Stimulated activated naive CD8-positive, alpha-beta T cell treated with anti-CD3 and anti-CD28 coated beads, Interleukin-15, amount 100 ng/mL, for 72 hours (primary cell): ENCODE measurements around the gene MYO5A.
"Not testable (repeated sequence)": the region's sequence is repeated elsewhere in the genome, so short reads cannot be mapped to it uniquely, and the experiment has no call there.

ENCODE experiments used
- ATAC-seq: fragments of 150-1000 bp; cut with Tn5 transposase; 2 replicates; pipeline ENCODE4 v1.10.0; 2021; ENCODE audit warnings: mild to moderate bottlenecking, moderate library complexity
- DNase-seq, 2 donors: peaks; one replicate each; pipeline ENCODE4 v3.0.0; 2021 to 2022
- H3K27ac Mint-ChIP-seq, 2 donors: one replicate each; pipeline ENCODE4 v1.8.0; 2022; ENCODE audit warnings: mild to moderate bottlenecking in 2 of 2, mixed read lengths in 2 of 2, moderate library complexity in 2 of 2
- H3K27me3 Mint-ChIP-seq: one replicate; pipeline ENCODE4 v1.8.0; 2022; ENCODE audit warnings: mixed read lengths
- H3K4me1 Mint-ChIP-seq: one replicate; pipeline ENCODE4 v1.8.0; 2022; ENCODE audit warnings: mild to moderate bottlenecking, mixed read lengths
- H3K4me3 Mint-ChIP-seq, 2 donors: one replicate each; pipeline ENCODE4 v1.8.0; 2022; ENCODE audit warnings: mild to moderate bottlenecking in 2 of 2, mixed read lengths in 2 of 2, moderate library complexity in 1 of 2
- H3K9me3 Mint-ChIP-seq, 2 donors: one replicate each; pipeline ENCODE4 v1.8.0; 2022; ENCODE audit warnings: mixed read lengths in 2 of 2

MYO5A gene

GRCh38 chr15:52436981-52437380, 91.7 kb downstream of the MYO5A start:
- DNase-seq: no peak
- H3K9me3 Mint-ChIP-seq: no peaks in the 10 kb centered on the region
- H3K4me3 Mint-ChIP-seq: no peak overlapping the region
- H3K4me1 Mint-ChIP-seq: peaks cover 29% of the 10 kb centered on the region
- H3K27me3 Mint-ChIP-seq: no peaks in the 10 kb centered on the region
- no peak for ATAC-seq
- no peak overlapping the region for H3K27ac Mint-ChIP-seq

- no peaks in the 10 kb centered on the region for H3K27me3 Mint-ChIP-seq
- H3K4me3 Mint-ChIP-seq: no peak overlapping the region
- H3K4me1 Mint-ChIP-seq: peaks cover 21% of the 10 kb centered on the region
- H3K27ac Mint-ChIP-seq: no peak overlapping the region
- ATAC-seq: no peak
- H3K9me3 Mint-ChIP-seq: no peaks in the 10 kb centered on the region
- no peak for DNase-seq
Measured at GRCh38 chr15:52434885-52435284, 93.8 kb downstream of the MYO5A start.

- H3K4me1 Mint-ChIP-seq: no peaks in the 10 kb centered on the region
- H3K9me3 Mint-ChIP-seq: no peaks in the 10 kb centered on the region
- no peak for DNase-seq
- no peak overlapping the region for H3K4me3 Mint-ChIP-seq
- H3K27ac Mint-ChIP-seq: no peak overlapping the region
- ATAC-seq: no peak
- no peaks in the 10 kb centered on the region for H3K27me3 Mint-ChIP-seq
Measured at GRCh38 chr15:52428297-52428696, 100.4 kb downstream of the MYO5A start.

- no peak overlapping the region for H3K27ac Mint-ChIP-seq
- ATAC-seq: no peak
- no peak overlapping the region for H3K4me3 Mint-ChIP-seq
Measured at GRCh38 chr15:52427804-52428203, 100.9 kb downstream of the MYO5A start.

GRCh38 chr15:52424856-52425431, 103.7 kb downstream of the MYO5A start:
- no peak overlapping the region for H3K4me3 Mint-ChIP-seq
- H3K27ac Mint-ChIP-seq: no peak overlapping the region
- no peaks in the 10 kb centered on the region for H3K27me3 Mint-ChIP-seq
- no peak for ATAC-seq
- no peaks in the 10 kb centered on the region for H3K9me3 Mint-ChIP-seq
- no peak for DNase-seq
- H3K4me1 Mint-ChIP-seq: no peaks in the 10 kb centered on the region

More at GRCh38 chr15:52427804-52428203, 100.9 kb downstream of the MYO5A start:
- Mint-ChIP-seq H3K9me3 (no peaks in the 10 kb centered on the region), H3K27me3 (no peaks in the 10 kb centered on the region), H3K4me1 (no peaks in the 10 kb centered on the region)
- no peak for DNase-seq

GRCh38 chr15:52423852-52424251, 104.8 kb downstream of the MYO5A start:
- ATAC-seq (no peak), DNase-seq (no peak)
- no peak overlapping the region for H3K4me3 Mint-ChIP-seq
- H3K27me3 Mint-ChIP-seq: no peaks in the 10 kb centered on the region
- no peaks in the 10 kb centered on the region for H3K4me1 Mint-ChIP-seq
- no peaks in the 10 kb centered on the region for H3K9me3 Mint-ChIP-seq
- no peak overlapping the region for H3K27ac Mint-ChIP-seq

- DNase-seq: no peak
- no peak overlapping the region for H3K4me3 Mint-ChIP-seq
- no peaks in the 10 kb centered on the region for H3K9me3 Mint-ChIP-seq
- no peak overlapping the region for H3K27ac Mint-ChIP-seq
- no peaks in the 10 kb centered on the region for H3K27me3 Mint-ChIP-seq
- H3K4me1 Mint-ChIP-seq: no peaks in the 10 kb centered on the region
- ATAC-seq: no peak
Measured at GRCh38 chr15:52422001-52422400, 106.7 kb downstream of the MYO5A start.

GRCh38 chr15:52421029-52421428, 107.7 kb downstream of the MYO5A start:
- no peak for DNase-seq
- no peak for ATAC-seq
- Mint-ChIP-seq H3K9me3 (no peaks in the 10 kb centered on the region), H3K27ac (no peak overlapping the region), H3K27me3 (no peaks in the 10 kb centered on the region), H3K4me1 (no peaks in the 10 kb centered on the region), H3K4me3 (no peak overlapping the region)

- DNase-seq (no peak), ATAC-seq (no peak)
- Mint-ChIP-seq H3K4me1 (no peaks in the 10 kb centered on the region), H3K4me3 (no peak overlapping the region), H3K9me3 (no peaks in the 10 kb centered on the region), H3K27ac (no peak overlapping the region), H3K27me3 (no peaks in the 10 kb centered on the region)
Measured at GRCh38 chr15:52419494-52419893, 109.2 kb downstream of the MYO5A start.

- no peaks in the 10 kb centered on the region for H3K9me3 Mint-ChIP-seq
- no peaks in the 10 kb centered on the region for H3K27me3 Mint-ChIP-seq
- H3K4me3 Mint-ChIP-seq: no peak overlapping the region
- ATAC-seq (no peak), DNase-seq (no peak)
- no peaks in the 10 kb centered on the region for H3K4me1 Mint-ChIP-seq
- no peak overlapping the region for H3K27ac Mint-ChIP-seq
Measured at GRCh38 chr15:52417957-52418356, 110.7 kb downstream of the MYO5A start.

- Mint-ChIP-seq H3K4me1 (no peaks in the 10 kb centered on the region), H3K9me3 (no peaks in the 10 kb centered on the region), H3K27me3 (no peaks in the 10 kb centered on the region), H3K27ac (no peak overlapping the region), H3K4me3 (no peak overlapping the region)
- DNase-seq (no peak), ATAC-seq (no peak)
Measured at GRCh38 chr15:52417521-52417920, 111.2 kb downstream of the MYO5A start.

GRCh38 chr15:52416566-52416965, 112.1 kb downstream of the MYO5A start:
- not testable (repeated sequence) for DNase-seq, H3K27ac Mint-ChIP-seq, ATAC-seq, H3K9me3 Mint-ChIP-seq, H3K4me1 Mint-ChIP-seq, H3K4me3 Mint-ChIP-seq, H3K27me3 Mint-ChIP-seq

- H3K27ac Mint-ChIP-seq: no peak overlapping the region
- H3K4me1 Mint-ChIP-seq: no peaks in the 10 kb centered on the region
- no peak overlapping the region for H3K4me3 Mint-ChIP-seq
- H3K9me3 Mint-ChIP-seq: no peaks in the 10 kb centered on the region
- no peaks in the 10 kb centered on the region for H3K27me3 Mint-ChIP-seq
- DNase-seq (no peak), ATAC-seq (no peak)
Measured at GRCh38 chr15:52415628-52416027, 113.1 kb downstream of the MYO5A start.

GRCh38 chr15:52414936-52415335, 113.7 kb downstream of the MYO5A start:
- DNase-seq (no peak), ATAC-seq (no peak)
- no peak overlapping the region for H3K27ac Mint-ChIP-seq
- H3K4me1 Mint-ChIP-seq: no peaks in the 10 kb centered on the region
- H3K27me3 Mint-ChIP-seq: no peaks in the 10 kb centered on the region
- no peaks in the 10 kb centered on the region for H3K9me3 Mint-ChIP-seq
- no peak overlapping the region for H3K4me3 Mint-ChIP-seq

- DNase-seq (no peak), ATAC-seq (no peak)
- Mint-ChIP-seq H3K4me3 (no peak overlapping the region), H3K27me3 (no peaks in the 10 kb centered on the region), H3K9me3 (no peaks in the 10 kb centered on the region), H3K27ac (no peak overlapping the region), H3K4me1 (no peaks in the 10 kb centered on the region)
Measured at GRCh38 chr15:52408823-52409222, 119.9 kb downstream of the MYO5A start.

- Mint-ChIP-seq H3K27ac (no peak overlapping the region), H3K27me3 (no peaks in the 10 kb centered on the region), H3K9me3 (no peaks in the 10 kb centered on the region), H3K4me3 (no peak overlapping the region), H3K4me1 (peaks cover 5% of the 10 kb centered on the region)
- no peak for ATAC-seq
- DNase-seq: no peak
Measured at GRCh38 chr15:52407374-52407773, 121.3 kb downstream of the MYO5A start.

GRCh38 chr15:52406601-52407000, 122.1 kb downstream of the MYO5A start:
- Mint-ChIP-seq H3K27ac (no peak overlapping the region), H3K4me1 (peaks cover 5% of the 10 kb centered on the region), H3K9me3 (no peaks in the 10 kb centered on the region), H3K27me3 (no peaks in the 10 kb centered on the region), H3K4me3 (no peak overlapping the region)
- DNase-seq (no peak), ATAC-seq (no peak)
